SH-SY5Y (cell line): Measurements from ENCODE around the gene ATP12A.

Source experiments
- GATA2 ChIP-seq: IDR thresholded peaks from 2 replicates; pipeline ENCODE4 v1.6.1; 2011; ENCODE audit warnings: mild to moderate bottlenecking, low read depth, low read length
- GATA3 ChIP-seq: IDR thresholded peaks from 2 replicates; pipeline ENCODE4 v1.6.1; 2011; ENCODE audit warnings: low read depth, mild to moderate bottlenecking, low read length, moderate library complexity

- TF ChIP-seq GATA2 (no peak), GATA3 (no peak)
These were observed 38.9 kb downstream of the ATP12A start for GRCh38 chr13:24719139-24719538.
